GM12874 (cell line): ENCODE data around the gene SLC41A2.

ENCODE experiments used
- CTCF ChIP-seq: IDR thresholded peaks from 2 replicates; pipeline ENCODE4 v1.5.1; 2011; ENCODE audit warnings: low read depth, mild to moderate bottlenecking, control low read depth, low read length, moderate library complexity; ENCODE audit not compliant: insufficient read depth

The SLC41A2 gene

GRCh38 chr12:104990950-104991349 is 32.9 kb upstream of the SLC41A2 start:
- TF ChIP-seq CTCF = no peak

GRCh38 chr12:104986022-104986941 is 28.2 kb upstream of the SLC41A2 start, which contains the start of gene NOPCHAP1:
Gene NOPCHAP1 (plus strand): TSS chr12:104986316. CDS start chr12:104986353, 37 bp downstream.
- no peak for TF ChIP-seq CTCF

DNA sequence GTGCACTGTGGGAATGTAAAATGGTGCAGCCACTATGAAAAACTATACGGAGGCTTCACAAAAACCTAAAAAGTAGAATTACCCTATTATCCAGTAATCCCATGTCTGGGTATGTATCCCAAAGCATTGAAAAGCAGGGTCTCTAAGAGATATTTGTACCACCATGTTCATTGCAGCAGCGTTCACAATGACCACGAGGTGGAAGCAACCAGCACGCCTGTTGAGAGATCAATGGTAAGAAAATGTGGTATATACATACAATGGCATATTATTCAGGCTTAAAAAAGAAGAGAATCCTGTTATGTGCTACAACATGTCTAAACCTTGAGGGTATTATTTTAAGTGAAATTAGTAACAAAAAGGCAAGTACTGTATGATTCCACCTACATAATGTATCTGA is 27.1 kb upstream of the SLC41A2 start:
- TF ChIP-seq CTCF = no peak

DNA sequence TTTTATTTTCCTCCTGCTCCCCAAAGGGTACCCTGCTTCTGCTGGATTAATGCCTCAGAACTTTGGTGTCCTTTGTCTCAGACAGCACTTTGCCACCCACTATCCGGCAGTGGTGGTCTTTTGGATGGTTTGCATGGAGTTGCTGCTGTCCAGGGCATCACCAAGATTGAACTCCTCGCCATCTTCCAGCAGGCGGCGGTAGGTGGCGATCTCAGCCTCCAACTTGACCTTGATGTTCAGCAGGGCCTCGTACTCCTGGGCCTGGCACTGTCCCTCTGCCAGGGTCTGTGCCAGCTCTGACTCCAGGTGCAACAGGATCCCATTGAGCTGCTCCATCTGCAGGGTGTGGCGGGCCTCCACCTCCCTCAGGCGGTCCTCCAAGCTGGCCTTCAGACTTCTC is 18.6 kb upstream of the SLC41A2 start:
- TF ChIP-seq CTCF = no peak

DNA sequence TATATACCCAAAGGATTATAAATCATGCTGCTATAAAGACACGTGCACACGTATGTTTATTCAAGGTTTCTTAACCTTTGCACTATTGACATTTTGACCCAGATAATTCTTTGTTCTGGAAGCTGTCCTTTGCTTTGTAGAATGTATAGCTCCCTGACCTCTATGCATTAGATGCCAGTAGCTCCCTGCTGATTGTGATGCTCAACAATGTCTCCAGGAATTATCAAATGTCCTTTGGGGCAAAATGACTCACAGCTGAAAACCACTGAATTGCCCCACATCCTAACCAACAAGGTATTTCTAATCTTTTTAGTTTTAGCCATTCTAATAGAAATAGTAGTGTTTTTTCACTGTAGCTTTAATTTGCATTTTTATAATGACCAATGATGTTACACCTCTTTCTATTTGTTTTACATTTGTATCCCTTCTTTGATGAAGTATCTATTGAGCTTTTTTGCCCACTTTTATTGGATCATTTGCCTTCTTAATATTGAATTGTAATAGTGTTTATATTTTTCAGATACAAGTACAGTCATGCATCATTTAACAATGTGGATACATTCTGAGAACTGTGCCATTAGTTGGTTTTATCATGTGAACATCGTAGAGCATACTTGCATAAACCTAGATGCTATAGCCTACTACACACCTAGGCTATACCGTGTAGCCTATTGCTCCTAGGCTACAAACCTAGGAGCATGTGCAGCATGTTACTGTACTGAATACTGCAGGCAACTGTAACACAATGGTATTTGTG is 17.7 kb upstream of the SLC41A2 start:
- TF ChIP-seq CTCF = no peak

DNA sequence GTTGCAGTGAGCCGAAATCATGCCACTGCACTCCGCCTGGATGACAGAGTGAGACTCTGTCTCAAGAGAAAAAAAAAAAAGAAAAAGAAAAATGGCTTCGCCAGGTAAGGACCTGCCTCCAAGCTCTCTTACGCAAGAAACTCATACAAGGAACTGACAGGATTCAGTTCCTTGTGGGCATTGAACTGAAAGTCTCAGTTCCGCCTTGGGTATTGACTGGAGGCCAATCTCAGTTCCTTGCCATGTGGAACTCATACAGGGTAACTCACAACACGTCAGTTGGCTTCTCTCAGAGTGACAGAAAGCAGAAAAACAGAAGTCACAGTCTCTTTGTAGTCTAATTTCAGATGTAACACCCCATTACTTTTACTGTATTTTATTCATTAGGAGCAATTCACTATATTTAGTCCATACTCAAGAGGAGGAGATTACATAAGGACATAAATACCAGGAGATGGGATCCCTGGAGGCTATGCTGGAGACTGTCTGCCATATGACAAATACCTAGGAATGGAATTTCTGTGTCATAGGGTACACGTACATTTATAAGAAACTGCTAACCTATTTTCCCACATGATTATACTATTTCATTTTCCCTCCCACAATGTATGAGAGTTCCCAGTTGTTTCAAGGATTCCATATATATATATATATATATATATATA is 16.7 kb upstream of the SLC41A2 start:
- no peak for TF ChIP-seq CTCF

GRCh38 chr12:104973250-104973649 is 15.2 kb upstream of the SLC41A2 start:
- no peak for TF ChIP-seq CTCF
